IMR-90 (cell line): Measurements from ENCODE around the gene SIX5. TPM values are rescaled to one million over a fixed set of nuclear protein-coding genes. Genes with fewer than 3 reads are reported as not detected.

Source experiments
- ATAC-seq: fragments of 200-7000 bp; cut with Tn5 transposase; 2 replicates; pipeline ENCODE4 v1.9.1; 2020; ENCODE audit warnings: low read depth, mild to moderate bottlenecking, moderate library complexity
- BruUV-seq: library from RNA; stranded (reverse); fragments of 400-500 nt; replicated peaks from 2 replicates; lab custom pipeline; 2021; lab: Mats Ljungman, UMichigan
- CTCF ChIA-PET: fragments of 300-600 bp; formaldehyde crosslinking; extraction: SDS; loops from one replicate; lab custom pipeline; 2021; ENCODE audit warnings: antibody characterized with exemption; lab: Yijun Ruan, JAX
- POLR2A ChIA-PET: fragments of 300-600 bp; sonication (Branson Sonifier 250); formaldehyde crosslinking; loops from one replicate; lab custom pipeline; 2022; ENCODE audit warnings: antibody characterized with exemption; ENCODE audit not compliant: unreplicated experiment; lab: Charles Lee
- DNase-seq: peaks from one replicate; pipeline ENCODE4 v3.0.0; 2013
- H2AFZ ChIP-seq: replicated peaks from 2 replicates; pipeline ENCODE3; 2013; ENCODE audit warnings: low read length, mild to moderate bottlenecking; ENCODE audit not compliant: poor library complexity
- H2AK5ac ChIP-seq: 2 replicates; pipeline ENCODE4 v1.6.1; 2013; ENCODE audit warnings: low read depth, low read length, inconsistent platforms
- H2AK9ac ChIP-seq: replicated peaks from 2 replicates; pipeline ENCODE3; 2013; ENCODE audit warnings: mild to moderate bottlenecking, low read depth, low read length, moderate library complexity; ENCODE audit not compliant: poor library complexity
- H2BK120ac ChIP-seq: 2 replicates; pipeline ENCODE4 v1.6.1; 2013; ENCODE audit warnings: low read depth, low read length, inconsistent platforms
- H2BK15ac ChIP-seq: 3 replicates; pipeline ENCODE4 v1.6.1; 2013; ENCODE audit warnings: low read depth, low read length, inconsistent platforms
- H2BK20ac ChIP-seq: 2 replicates; pipeline ENCODE4 v1.6.1; 2013; ENCODE audit warnings: low read depth, mild to moderate bottlenecking, inconsistent platforms, low read length, moderate library complexity
- H2BK5ac ChIP-seq: 2 replicates; pipeline ENCODE4 v1.6.1; 2013; ENCODE audit warnings: mild to moderate bottlenecking, low read depth, low read length, inconsistent platforms; ENCODE audit not compliant: poor library complexity, severe bottlenecking
- H3K14ac ChIP-seq: replicated peaks from 2 replicates; pipeline ENCODE4 v1.6.1; 2013; ENCODE audit warnings: low read depth, low read length, inconsistent platforms
- H3K18ac ChIP-seq: 2 replicates; pipeline ENCODE4 v1.6.1; 2013; ENCODE audit warnings: low read depth, low read length, control low read depth
- H3K23ac ChIP-seq: 2 replicates; pipeline ENCODE4 v1.6.1; 2013; ENCODE audit warnings: low read depth, low read length, inconsistent platforms
- H3K27ac ChIP-seq: 2 replicates; pipeline ENCODE4 v1.5.1; 2013; ENCODE audit warnings: mild to moderate bottlenecking, control low read depth, low read length; ENCODE audit not compliant: insufficient read depth
- H3K27me3 ChIP-seq: 2 replicates; pipeline ENCODE4 v1.6.1; 2013; ENCODE audit warnings: low read length; ENCODE audit not compliant: control insufficient read depth, insufficient read depth
- H3K36me3 ChIP-seq: 2 replicates; pipeline ENCODE4 v1.6.1; 2013; ENCODE audit warnings: low read length, mixed read lengths; ENCODE audit not compliant: control insufficient read depth, insufficient read depth
- H3K4ac ChIP-seq: 2 replicates; pipeline ENCODE4 v1.6.1; 2013; ENCODE audit warnings: low read depth, low read length, inconsistent platforms
- H3K4me1 ChIP-seq: 2 replicates; pipeline ENCODE4 v1.6.1; 2013; ENCODE audit warnings: low read length, mixed read lengths; ENCODE audit not compliant: control insufficient read depth, insufficient read depth
- H3K4me2 ChIP-seq: 2 replicates; pipeline ENCODE4 v1.6.1; 2013; ENCODE audit warnings: low read depth, mild to moderate bottlenecking, control low read depth, low read length, moderate library complexity
- H3K4me3 ChIP-seq: 2 replicates; pipeline ENCODE4 v1.5.1; 2013; ENCODE audit warnings: low read depth, mild to moderate bottlenecking, control low read depth, low read length, moderate library complexity; ENCODE audit not compliant: insufficient read depth
- H3K56ac ChIP-seq: 2 replicates; pipeline ENCODE4 v1.6.1; 2013; ENCODE audit warnings: low read length, inconsistent platforms; ENCODE audit not compliant: insufficient read depth; ENCODE audit errors: extremely low read depth
- H3K79me1 ChIP-seq, 2 experiments: 2 replicates each; pipeline ENCODE4 v1.6.1; 2013; ENCODE audit warnings: low read length in 2 of 2, inconsistent platforms in 1 of 2, low read depth in 1 of 2
- H3K9ac ChIP-seq: 2 replicates; pipeline ENCODE4 v1.6.1; 2013; ENCODE audit warnings: low read depth, low read length, control low read depth
- H3K9me1 ChIP-seq: 2 replicates; pipeline ENCODE4 v1.6.1; 2013; ENCODE audit warnings: low read length, inconsistent platforms; ENCODE audit not compliant: insufficient read depth
- H3K9me3 ChIP-seq: 2 replicates; pipeline ENCODE4 v1.6.1; 2013; ENCODE audit warnings: low read length; ENCODE audit not compliant: control insufficient read depth, insufficient read depth
- H4K20me1 ChIP-seq: 2 replicates; pipeline ENCODE4 v1.6.1; 2013; ENCODE audit warnings: low read length, inconsistent platforms; ENCODE audit not compliant: insufficient read depth
- H4K5ac ChIP-seq: 2 replicates; pipeline ENCODE4 v1.6.1; 2013; ENCODE audit warnings: mild to moderate bottlenecking, low read depth, low read length, control low read depth
- H4K8ac ChIP-seq, 2 experiments: 2 replicates each; pipeline ENCODE4 v1.6.1; 2013; ENCODE audit warnings: low read depth in 2 of 2, low read length in 2 of 2, control low read depth in 1 of 2, inconsistent platforms in 1 of 2
- H4K91ac ChIP-seq: 2 replicates; pipeline ENCODE4 v1.6.1; 2013; ENCODE audit warnings: low read depth, low read length, inconsistent platforms; ENCODE audit not compliant: insufficient read depth
- FOS ChIP-seq: fragments of 150-350 bp; IDR thresholded peaks from 2 replicates; pipeline ENCODE4 v1.6.1; 2016; ENCODE audit warnings: low read depth, low read length
- MAFK ChIP-seq: IDR thresholded peaks from 2 replicates; pipeline ENCODE4 v1.6.1; 2012; ENCODE audit warnings: low read depth, low read length, improper control_type of control experiment
- MXI1 ChIP-seq: IDR thresholded peaks from 2 replicates; pipeline ENCODE4 v1.6.1; 2012; ENCODE audit warnings: low read depth, mild to moderate bottlenecking, low read length, moderate library complexity, borderline replicate concordance
- NFE2L2 ChIP-seq: fragments of 150-350 bp; IDR thresholded peaks from 2 replicates; pipeline ENCODE4 v1.6.1; 2016; ENCODE audit warnings: low read depth, mild to moderate bottlenecking, low read length
- POLR2A ChIP-seq: IDR thresholded peaks from 2 replicates; pipeline ENCODE4 v1.6.1; 2012; ENCODE audit warnings: mild to moderate bottlenecking, low read depth, low read length
- RFX5 ChIP-seq: IDR thresholded peaks from 2 replicates; pipeline ENCODE4 v1.8.0; 2012; ENCODE audit warnings: low read depth, mild to moderate bottlenecking, low read length, moderate library complexity
- SMC3 ChIP-seq: fragments of 150-350 bp; IDR thresholded peaks from 2 replicates; pipeline ENCODE4 v1.6.1; 2016; ENCODE audit warnings: low read depth, mild to moderate bottlenecking, antibody characterized with exemption, low read length, moderate library complexity
- WGBS, 2 experiments: methylation state at CpG; one replicate each; pipeline versions ENCODE4 v1.1.5 to v1.1.7; 2013; ENCODE audit warnings: missing lambda C conversion rate in 2 of 2; ENCODE audit not compliant: insufficient read length in 1 of 2; ENCODE audit errors: extremely low coverage in 2 of 2; 5-methylcytosine and 5-hydroxymethylcytosine counted together
- dilution Hi-C: fragments of 300-500 bp; cut with HindIII; formaldehyde crosslinking; loops from one replicate; pipeline ENCODE4 v1.14.3; 2018; ENCODE audit warnings: low sequenced_read_pairs; ENCODE audit not compliant: unreplicated experiment
- in situ Hi-C: fragments of 300-500 bp; cut with MboI; formaldehyde crosslinking; loops from 3 replicates; pipeline ENCODE4 v1.14.3; 2019; ENCODE audit warnings: low sequenced_read_pairs, inconsistent platforms, mixed read lengths
- intact Hi-C: fragments of 100-400 bp; cut with micrococcal nuclease; formaldehyde crosslinking; loops from 2 replicates; pipeline ENCODE4 v1.10.0; 2022
- polyA plus RNA-seq, 3 experiments: library from polyadenylated mRNA; depleted of rRNA; stranded (reverse); fragments of >200 nt; gene quantifications; 2 replicates each; pipeline ENCODE4 v1.2.3, GENCODE V29; 2012; ENCODE audit warnings: low replicate concordance in 1 of 3
- total RNA-seq: library from RNA; depleted of rRNA; stranded (reverse); fragments of >200 nt; gene quantifications from 2 replicates; pipeline ENCODE4 v1.2.3, GENCODE V29; 2012

Gene SIX5
- total and polyA plus RNA-seq, 2 of the 4 experiments (the other 2 are of a cell fraction): 0.90 to 15.5 TPM

GRCh38 chr19:45814851-45815480, 45.9 kb upstream of the SIX5 start, which contains the start of gene RSPH6A:
Gene RSPH6A (minus strand): TSS chr19:45815308. CDS start chr19:45815176, 132 bp downstream.
- Histone ChIP-seq H2BK15ac (no peak within 1 kb of the TSS), H2AK9ac (peak within 1 kb of the TSS; percentile 42), H3K9ac (no peak within 1 kb of the TSS), H3K56ac (no peak within 1 kb of the TSS), H2BK120ac (no peak within 1 kb of the TSS), H2AK5ac (no peak within 1 kb of the TSS), H3K9me3 (no peaks in the 10 kb centered on the region), H4K8ac (no peak within 1 kb of the TSS), H3K14ac (no peak within 1 kb of the TSS), H3K18ac (no peak within 1 kb of the TSS), H3K79me1 (no peaks in the 10 kb centered on the region; a peak in 1 of 4 replicates), H4K5ac (no peak within 1 kb of the TSS), H3K23ac (no peak within 1 kb of the TSS), H3K36me3 (peaks cover 14% of the 10 kb centered on the region; the same call in 1 of the 2 replicates), H3K9me1 (peaks cover 5% of the 10 kb centered on the region), H2BK20ac (no peak within 1 kb of the TSS), H3K4me1 (peaks cover 6% of the 10 kb centered on the region), H2BK5ac (no peak within 1 kb of the TSS), H3K4me3 (no peak within 1 kb of the TSS), H3K4ac (no peak within 1 kb of the TSS; the same call in 1 of the 2 replicates), H3K4me2 (no peak within 1 kb of the TSS), H2AFZ (no peak within 1 kb of the TSS), H3K27ac (no peak within 1 kb of the TSS), H4K91ac (no peak within 1 kb of the TSS), H3K27me3 (no peaks in the 10 kb centered on the region), H4K20me1 (peaks cover 5% of the 10 kb centered on the region; the same call in 1 of the 2 replicates)
- intact Hi-C loops: no loop called here
- TF ChIP-seq FOS (no peak), POLR2A (no peak), MXI1 (no peak), MAFK (no peak), NFE2L2 (no peak), SMC3 (no peak), RFX5 (no peak)
- WGBS, 2 experiments: 74% methylated on average over 24 of the region's 40 CpGs; no CpG with 5 or more reads in 1 of the 2 experiments
- POLR2A ChIA-PET: no interaction called here
- no TSS peak for BruUV-seq
- in situ Hi-C loops: no loop called here
- CTCF ChIA-PET: no interaction called here
- dilution Hi-C loops: no loop called here
- no peak for DNase-seq
- no peak for ATAC-seq
